Ishikawa (cell line): ENCODE data around the gene TMC3.

Experiments
- CEBPB ChIP-seq: IDR thresholded peaks from 2 replicates; pipeline ENCODE4 v1.6.1; 2012
- CREB1 ChIP-seq: IDR thresholded peaks from 2 replicates; pipeline ENCODE4 v1.6.1; 2012; ENCODE audit warnings: low read depth
- EGR1 ChIP-seq: IDR thresholded peaks from 2 replicates; pipeline ENCODE4 v1.6.1; 2012
- EP300 ChIP-seq: IDR thresholded peaks from 2 replicates; pipeline ENCODE4 v1.6.1; 2012; ENCODE audit warnings: borderline replicate concordance
- FOXM1 ChIP-seq: IDR thresholded peaks from 2 replicates; pipeline ENCODE4 v1.6.1; 2012; ENCODE audit warnings: low read depth, borderline replicate concordance
- MAX ChIP-seq: IDR thresholded peaks from 2 replicates; pipeline ENCODE4 v1.6.1; 2012
- NFIC ChIP-seq: IDR thresholded peaks from 2 replicates; pipeline ENCODE4 v1.6.1; 2012
- RAD21 ChIP-seq: IDR thresholded peaks from 2 replicates; pipeline ENCODE4 v1.6.1; 2012; ENCODE audit warnings: low read depth

- TF ChIP-seq CREB1 (no peak), NFIC (no peak), EGR1 (no peak), CEBPB (no peak), MAX (no peak), FOXM1 (no peak), RAD21 (no peak), EP300 (no peak)
Observed at GRCh38 chr15:81391657-81392056, 17.6 kb upstream of the TMC3 start.
